Choroid plexus epithelial cell (primary cell): Measurements from ENCODE around the gene ADGRD1.

Source experiments
- DNase-seq: peaks from one replicate; pipeline ENCODE4 v3.0.0-alpha.2; 2010; ENCODE audit warnings: low read depth
- H3K4me3 ChIP-seq: 2 replicates; pipeline ENCODE4 v1.5.1; 2011; ENCODE audit warnings: low read depth, mild to moderate bottlenecking, control low read depth, low read length, moderate library complexity
- CTCF ChIP-seq: conservative IDR thresholded peaks from 2 replicates; pipeline ENCODE4 v1.5.1; 2011; ENCODE audit warnings: low read depth, mild to moderate bottlenecking, control low read depth, inconsistent platforms, low read length, moderate library complexity

Gene ADGRD1

GRCh38 chr12:130925666-130926015, 28.1 kb upstream of the ADGRD1 start:
- H3K4me3 ChIP-seq = no peak overlapping the region
- DNase-seq = peak; percentile 16
- TF ChIP-seq CTCF = no peak

GRCh38 chr12:130929363-130929762, 24.3 kb upstream of the ADGRD1 start:
- no peak for DNase-seq
- TF ChIP-seq CTCF = no peak
- no peak overlapping the region for H3K4me3 ChIP-seq

- no peak for DNase-seq
- no peak for TF ChIP-seq CTCF
- no peak overlapping the region for H3K4me3 ChIP-seq
These were observed 21.4 kb upstream of the ADGRD1 start for GRCh38 chr12:130932061-130932930.

GRCh38 chr12:130933269-130933995, 20.3 kb upstream of the ADGRD1 start:
- DNase-seq = no peak
- no peak for TF ChIP-seq CTCF

GRCh38 chr12:130934753-130935152, 19.0 kb upstream of the ADGRD1 start:
- no peak for TF ChIP-seq CTCF
- no peak overlapping the region for H3K4me3 ChIP-seq
- no peak for DNase-seq

More at GRCh38 chr12:130933269-130933995, 20.3 kb upstream of the ADGRD1 start:
- no peak overlapping the region for H3K4me3 ChIP-seq

- no peak for TF ChIP-seq CTCF
- no peak for DNase-seq
- no peak overlapping the region for H3K4me3 ChIP-seq
These were observed 17.1 kb upstream of the ADGRD1 start for GRCh38 chr12:130936561-130936960.
